ENCODE measurements around the gene ARID1B. TPM values are rescaled to one million over a fixed set of nuclear protein-coding genes. Genes with fewer than 3 reads are reported as not detected.

Gene ARID1B
- total and polyA plus RNA-seq, 9 of the 15 experiments (the other 6 are each of a cell fraction or from before 2014, with no cell fraction given): 12.5 to 50.5 (median 25.8) TPM

DNA sequence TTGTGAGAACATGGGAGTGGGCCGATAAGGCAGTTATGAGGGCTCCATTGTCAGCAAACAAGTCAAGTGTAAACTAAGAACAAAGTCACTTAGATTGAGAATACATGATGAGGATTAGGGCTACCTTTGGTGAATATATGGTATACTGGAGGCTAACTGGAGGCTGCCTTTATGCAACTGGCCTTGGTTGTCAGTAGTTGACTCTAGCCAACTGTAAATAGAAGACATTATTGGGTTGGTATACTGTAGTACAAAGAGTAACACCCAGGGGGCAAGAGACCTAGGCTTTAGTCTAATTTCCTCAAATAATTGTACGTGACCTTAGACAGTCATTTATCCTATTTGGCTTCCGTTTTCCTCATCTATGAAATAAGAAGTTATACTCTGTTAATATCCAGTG, 235.2 kb downstream of the ARID1B start:
- Histone ChIP-seq H3K79me2 (ENCODE audit: control insufficient read depth, insufficient read depth, low read length) (peaks cover 62% of the 10 kb centered on the region), H3K9ac (ENCODE audit: insufficient read depth in 1 of 2, low read depth in 2 of 2, low read length in 2 of 2) (no peak overlapping the region), H3K9me3 (replicated peaks; ENCODE audit: control insufficient read depth, insufficient read depth, low read depth, low read length) (no peaks in the 10 kb centered on the region), H3K9me1 (ENCODE audit: control insufficient read depth, insufficient read depth, low read length) (no peaks in the 10 kb centered on the region), H3K4me2 (ENCODE audit: insufficient read depth, low read length) (no peak overlapping the region), H3K4me3 (no peak overlapping the region), H3K27ac (ENCODE audit: extremely low read depth, low read depth, low read length) (no peak overlapping the region), H3K36me3 (ENCODE audit: control insufficient read depth, insufficient read depth, low read length) (no peaks in the 10 kb centered on the region), H3K27me3 (ENCODE audit: control insufficient read depth in 2 of 2, insufficient read depth in 2 of 2, low read length in 2 of 2) (no peaks in the 10 kb centered on the region), H2AFZ (ENCODE audit: low read depth, low read length) (no peak overlapping the region), H4K20me1 (replicated peaks; ENCODE audit: control insufficient read depth, insufficient read depth, low read length) (no peaks in the 10 kb centered on the region), H3K4me1 (replicated peaks in 1 of 2; ENCODE audit: control insufficient read depth in 2 of 2, insufficient read depth in 2 of 2, low read length in 2 of 2) (peaks cover 0 to 3% of the 10 kb centered on the region in 2 experiments; a peak in 2 of 5 replicates)
- DNase-seq (ENCODE audit: extremely low read depth in 1 of 4, low spot score in 3 of 4) (no peak), ATAC-seq (peak; percentile 62), FAIRE-seq (no peak)
- in situ Hi-C loops (cut with MboI): no loop called here
- intact Hi-C loops (cut with micrococcal nuclease): no loop called here
- WGBS (ENCODE audit: insufficient coverage, low coverage, missing lambda C conversion rate): 79% methylated on average over 3 of the region's 3 CpGs
- ChIA-PET POLR2A (no interaction called here), CTCF (ENCODE audit: low intra/inter-chr PET ratio) (no interaction called here)
- BruUV-seq (replicated peaks): no TSS peak
- TF ChIP-seq ZNF780A (CRISPR knock-in tag; IDR thresholded peaks at IDR 0.05): no peak
- TF ChIP-seq NELFE (IDR thresholded peaks at IDR 0.05; ENCODE audit: insufficient read depth, insufficient read length): no peak
- no peak for TF ChIP-seq CEBPG (CRISPR knock-in tag; IDR thresholded peaks at IDR 0.05)
- TF ChIP-seq CEBPG (tag; conservative IDR thresholded peaks at IDR 0.05 in 1 of 2, IDR thresholded peaks at IDR 0.05 in 1 of 2): no peak
- no peak for TF ChIP-seq ZSCAN29 (IDR thresholded peaks at IDR 0.05)
- no peak for TF ChIP-seq STAG1 (CRISPR knock-in tag; IDR thresholded peaks at IDR 0.05; ENCODE audit: borderline replicate concordance)
- TF ChIP-seq NR3C1 (CRISPR knock-in tag; IDR thresholded peaks at IDR 0.05): no peak
- TF ChIP-seq ETV1 (tag; conservative IDR thresholded peaks at IDR 0.05; ENCODE audit: low read depth): no peak
- TF ChIP-seq, protein P1, sequence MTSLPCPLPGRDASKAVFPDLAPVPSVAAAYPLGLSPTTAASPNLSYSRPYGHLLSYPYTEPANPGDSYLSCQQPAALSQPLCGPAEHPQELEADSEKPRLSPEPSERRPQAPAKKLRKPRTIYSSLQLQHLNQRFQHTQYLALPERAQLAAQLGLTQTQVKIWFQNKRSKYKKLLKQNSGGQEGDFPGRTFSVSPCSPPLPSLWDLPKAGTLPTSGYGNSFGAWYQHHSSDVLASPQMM (CRISPR knock-in tag; IDR thresholded peaks at IDR 0.05): no peak
- no peak for TF ChIP-seq ZNF551 (CRISPR knock-in tag; IDR thresholded peaks at IDR 0.05)
- no peak for TF ChIP-seq HCFC1 (IDR thresholded peaks at IDR 0.05; ENCODE audit: low read depth, low read length)
- no peak for TF ChIP-seq HNRNPL (IDR thresholded peaks at IDR 0.05; ENCODE audit: low read depth, low read length)
- no peak for TF ChIP-seq BRF1 (IDR thresholded peaks at IDR 0.05; ENCODE audit: borderline replicate concordance, extremely low read depth, insufficient read length)
- TF ChIP-seq CHCHD3 (CRISPR knock-in tag; IDR thresholded peaks at IDR 0.05): no peak
- TF ChIP-seq CBX8 (IDR thresholded peaks at IDR 0.05; ENCODE audit: borderline replicate concordance, extremely low read depth, low read depth, low read length, poor library complexity, severe bottlenecking): no peak
- TF ChIP-seq FOXJ2 (tag; IDR thresholded peaks at IDR 0.05): no peak
- TF ChIP-seq ARID4B (CRISPR knock-in tag; IDR thresholded peaks at IDR 0.05): no peak
- TF ChIP-seq KDM1A (IDR thresholded peaks at IDR 0.05): no peak
